Ammon's horn (tissue), 1 donor: ENCODE results near the gene CASK.

Source experiments
- DNase-seq: peaks from one replicate; pipeline ENCODE4 v3.0.0-alpha.2; 2016; ENCODE audit warnings: low spot score

Gene CASK

DNA sequence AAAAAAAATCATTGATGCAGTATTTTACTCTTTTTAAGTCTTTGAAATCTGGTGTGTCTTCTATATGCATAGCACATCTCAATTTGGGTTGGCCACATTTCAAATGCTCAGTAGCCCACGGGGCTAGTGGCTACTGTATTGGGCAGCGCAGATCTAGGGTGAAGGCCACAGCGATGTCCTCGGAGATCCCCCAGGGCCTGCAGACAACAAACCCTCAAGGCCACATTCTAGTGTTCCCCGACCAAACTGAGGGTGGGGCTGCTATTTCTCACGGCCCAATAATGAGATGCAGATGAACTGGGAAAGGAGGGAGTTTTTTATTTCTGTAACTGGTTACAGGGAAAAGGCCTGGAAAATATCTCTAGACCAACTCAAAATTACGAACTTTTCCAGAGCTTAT is 452.6 kb downstream of the CASK start:
- DNase-seq, result no peak

DNA sequence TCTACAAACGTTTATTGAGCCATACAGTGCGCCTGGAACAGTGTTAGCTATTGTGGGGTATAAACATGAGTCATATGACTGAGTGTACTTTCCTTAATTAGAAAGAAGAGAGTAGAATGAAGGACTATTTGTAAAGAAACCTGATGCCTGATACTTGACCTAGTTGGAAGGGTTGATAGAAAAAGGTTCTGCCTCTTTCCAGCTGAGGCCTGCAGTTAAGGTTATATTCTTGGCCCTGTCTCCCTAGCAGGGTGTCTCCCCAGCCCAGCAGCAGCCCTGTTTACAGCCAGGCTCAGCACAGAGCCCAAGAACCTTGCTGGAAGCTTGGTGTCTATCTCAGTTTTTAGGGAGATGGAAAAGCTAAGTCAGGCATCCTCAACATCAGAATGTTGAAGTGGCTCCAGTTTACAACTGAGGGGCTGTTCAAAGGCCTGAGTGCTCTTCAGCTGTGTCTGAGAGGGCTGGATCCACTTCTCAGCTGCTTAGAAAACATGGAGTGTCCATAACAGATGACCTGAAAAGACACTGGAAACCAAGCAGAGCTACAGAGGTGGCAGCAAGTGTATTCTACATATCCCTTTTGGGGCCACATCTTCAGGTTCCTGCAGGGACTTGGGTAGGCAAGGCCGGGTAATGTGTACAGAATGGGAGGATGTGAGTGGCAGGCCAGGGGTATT is 454.6 kb downstream of the CASK start:
- no peak for DNase-seq
